Gastroesophageal sphincter (tissue), 3 donors: ENCODE results near the gene NAGLU.

Experiments used
- CTCF ChIP-seq, 4 experiments: fragments of 200-600 bp in 2 of 4; fragments of 450-650 bp in 2 of 4; sonication (generic) in 1 of 4; IDR thresholded peaks; one replicate each; pipeline ENCODE4 v1.5.1; 2017 to 2019; ENCODE audit warnings: antibody characterized with exemption in 4 of 4, mild to moderate bottlenecking in 2 of 4, moderate library complexity in 2 of 4
- POLR2AphosphoS5 ChIP-seq: sonication (generic); formaldehyde crosslinking; IDR thresholded peaks from one replicate; pipeline ENCODE4 v1.6.1; 2017; ENCODE audit warnings: antibody characterized with exemption

GRCh38 chr17:42553161-42553818, 17.2 kb downstream of the NAGLU start:
- no peak for TF ChIP-seq POLR2AphosphoS5
- TF ChIP-seq CTCF (IDR thresholded peaks at IDR 0.05) = no peak
